ENCODE results near the gene PGLYRP3. TPM values are rescaled to one million over a fixed set of nuclear protein-coding genes. Genes with fewer than 3 reads are reported as not detected.

PGLYRP3 gene
- total RNA-seq, 1 experiment from 2014 or later = not detected

DNA sequence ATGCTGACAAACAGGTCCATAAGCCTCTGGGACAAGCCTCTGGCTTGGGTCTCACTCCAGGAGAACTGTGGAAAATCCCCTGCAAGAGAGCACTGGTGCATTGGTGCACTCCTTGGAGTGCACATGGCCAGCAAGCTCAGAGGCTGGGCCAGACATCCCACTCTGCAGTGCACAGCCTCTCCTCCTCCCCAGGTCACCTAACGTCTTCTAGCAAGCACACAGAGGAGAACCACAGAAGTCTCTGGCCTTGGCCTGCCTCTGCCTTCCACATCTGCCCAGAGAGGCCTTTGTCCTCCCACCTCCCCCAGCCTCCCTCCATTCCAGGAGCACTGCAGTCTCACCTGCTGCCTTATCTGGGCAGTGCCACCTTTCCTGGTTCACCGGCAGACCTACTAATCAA is 4.2 kb downstream of the PGLYRP3 start:
- Histone ChIP-seq H3K36me3 (ENCODE audit: low read depth, low read length) (no peaks in the 10 kb centered on the region), H3K9ac (ENCODE audit: low read length) (no peak overlapping the region), H3K4me3 (ENCODE audit: low read length) (no peak overlapping the region), H3K79me2 (ENCODE audit: low read length) (no peaks in the 10 kb centered on the region), H3F3A (ENCODE audit: low read length, unreplicated experiment) (no peaks in the 10 kb centered on the region), H3K27me3 (ENCODE audit: low read length) (peaks cover 77% of the 10 kb centered on the region), H3K4me2 (ENCODE audit: low read length) (no peak overlapping the region), H3K4me1 (ENCODE audit: insufficient read depth, low read length) (no peaks in the 10 kb centered on the region), H3K9me2 (replicated peaks; ENCODE audit: low read length) (no peaks in the 10 kb centered on the region), H3K27ac (ENCODE audit: low read length) (no peak overlapping the region), H4K20me1 (ENCODE audit: low read length) (no peaks in the 10 kb centered on the region), H2AFZ (ENCODE audit: low read length) (no peak overlapping the region), H3K9me3 (ENCODE audit: low read length) (no peaks in the 10 kb centered on the region)
- TF ChIP-seq EZH2 (IDR thresholded peaks at IDR 0.05; ENCODE audit: low read length, unreplicated experiment) (no peak), EZH2phosphoT487 (IDR thresholded peaks at IDR 0.05; ENCODE audit: borderline replicate concordance, low read length) (no peak)
- TF ChIP-seq, protein P1, sequence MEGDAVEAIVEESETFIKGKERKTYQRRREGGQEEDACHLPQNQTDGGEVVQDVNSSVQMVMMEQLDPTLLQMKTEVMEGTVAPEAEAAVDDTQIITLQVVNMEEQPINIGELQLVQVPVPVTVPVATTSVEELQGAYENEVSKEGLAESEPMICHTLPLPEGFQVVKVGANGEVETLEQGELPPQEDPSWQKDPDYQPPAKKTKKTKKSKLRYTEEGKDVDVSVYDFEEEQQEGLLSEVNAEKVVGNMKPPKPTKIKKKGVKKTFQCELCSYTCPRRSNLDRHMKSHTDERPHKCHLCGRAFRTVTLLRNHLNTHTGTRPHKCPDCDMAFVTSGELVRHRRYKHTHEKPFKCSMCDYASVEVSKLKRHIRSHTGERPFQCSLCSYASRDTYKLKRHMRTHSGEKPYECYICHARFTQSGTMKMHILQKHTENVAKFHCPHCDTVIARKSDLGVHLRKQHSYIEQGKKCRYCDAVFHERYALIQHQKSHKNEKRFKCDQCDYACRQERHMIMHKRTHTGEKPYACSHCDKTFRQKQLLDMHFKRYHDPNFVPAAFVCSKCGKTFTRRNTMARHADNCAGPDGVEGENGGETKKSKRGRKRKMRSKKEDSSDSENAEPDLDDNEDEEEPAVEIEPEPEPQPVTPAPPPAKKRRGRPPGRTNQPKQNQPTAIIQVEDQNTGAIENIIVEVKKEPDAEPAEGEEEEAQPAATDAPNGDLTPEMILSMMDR (conservative IDR thresholded peaks at IDR 0.05; ENCODE audit: low read depth, low read length) = no peak
- intact Hi-C loops (cut with micrococcal nuclease) = no loop called here
- ATAC-seq (no peak), DNase-seq (no peak)
- CTCF ChIA-PET = no interaction called here
- POLR2A ChIA-PET (ENCODE audit: unreplicated experiment) = no interaction called here
- BruUV-seq (replicated peaks) = no TSS peak

DNA sequence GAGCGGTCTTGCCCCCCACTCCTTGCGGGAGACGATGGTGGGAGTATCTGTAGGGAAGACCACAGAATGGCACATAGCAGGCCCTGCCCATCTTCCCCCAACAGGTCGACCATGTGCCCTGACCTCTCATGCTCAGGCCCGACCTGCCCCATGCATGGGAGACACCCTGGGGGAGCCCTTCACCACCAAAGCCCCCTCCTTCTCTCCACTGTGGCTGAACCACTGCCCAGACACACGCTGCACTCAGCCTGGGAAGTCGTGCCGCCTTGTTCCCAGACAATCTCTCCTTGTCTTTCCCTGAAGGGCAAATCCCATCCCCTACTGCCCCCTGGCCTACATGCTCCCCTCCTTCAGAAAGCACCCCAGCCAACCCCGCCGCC is 5.5 kb downstream of the PGLYRP3 start:
- CTCF ChIA-PET = no interaction called here
- intact Hi-C loops (cut with micrococcal nuclease) = no loop called here
- BruUV-seq (replicated peaks) = no TSS peak

DNA sequence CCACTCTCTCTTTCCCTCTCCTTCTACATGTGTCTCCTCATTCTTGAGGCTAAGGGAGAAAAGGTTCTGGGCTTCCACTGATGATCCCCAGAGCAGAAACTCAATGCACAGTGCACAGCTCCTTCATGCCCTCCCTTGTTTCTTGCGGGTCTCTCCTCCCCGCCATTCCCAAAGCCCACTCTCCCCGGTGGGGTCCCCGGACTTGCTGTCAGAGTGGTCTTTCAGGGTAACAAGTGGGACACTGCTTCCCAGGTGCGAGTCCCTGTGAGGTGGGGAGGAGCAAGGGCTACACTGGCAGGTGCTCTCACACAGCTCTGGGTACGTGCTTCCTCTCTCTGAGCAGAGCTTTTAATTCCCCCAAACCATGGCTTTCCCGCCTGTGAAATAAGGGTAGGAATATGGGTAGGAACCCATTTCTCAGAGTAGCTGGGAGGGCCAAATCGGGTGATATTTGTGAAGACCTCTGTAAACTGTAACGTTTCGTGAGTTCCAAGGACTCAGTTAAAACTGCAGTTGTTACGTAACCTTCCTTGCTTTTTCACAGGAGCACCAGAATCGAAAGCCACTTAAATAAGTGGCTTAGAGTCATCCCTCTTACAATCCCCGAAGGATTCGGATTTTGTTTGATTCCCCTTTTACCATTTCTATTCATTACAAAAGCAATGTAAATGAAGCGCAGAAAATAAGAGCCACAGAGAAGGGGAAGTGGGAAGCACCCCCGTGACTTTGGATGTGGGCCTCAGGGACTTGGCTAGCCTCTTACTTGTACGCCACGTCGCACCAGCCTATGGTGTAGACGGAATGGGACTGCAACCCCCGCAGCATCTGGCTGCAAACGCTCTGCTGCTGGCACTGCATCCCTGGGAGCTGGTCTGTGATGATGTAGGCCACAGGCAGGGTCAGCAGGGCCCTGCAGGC is 6.2 kb downstream of the PGLYRP3 start:
- ATAC-seq = no peak
- no peak for DNase-seq
- no peaks in the 10 kb centered on the region for H4K20me1 ChIP-seq (ENCODE audit: low read length)
- no peak overlapping the region for H3K4me3 ChIP-seq (ENCODE audit: low read length)
- H3K4me2 ChIP-seq (ENCODE audit: low read length) = no peak overlapping the region
- no peaks in the 10 kb centered on the region for H3K36me3 ChIP-seq (ENCODE audit: low read depth, low read length)
- ChIA-PET POLR2A (ENCODE audit: unreplicated experiment) (no interaction called here), CTCF (no interaction called here)
- H3K9ac ChIP-seq (ENCODE audit: low read length) = no peak overlapping the region
- H3K27me3 ChIP-seq (ENCODE audit: low read length) = peaks cover 94% of the 10 kb centered on the region
- no peaks in the 10 kb centered on the region for H3K9me2 ChIP-seq (replicated peaks; ENCODE audit: low read length)
- no peaks in the 10 kb centered on the region for H3F3A ChIP-seq (ENCODE audit: low read length, unreplicated experiment)
- TF ChIP-seq, protein P1 (conservative IDR thresholded peaks at IDR 0.05; ENCODE audit: low read depth, low read length) = no peak
- TF ChIP-seq EZH2 (IDR thresholded peaks at IDR 0.05; ENCODE audit: low read length, unreplicated experiment) (no peak), EZH2phosphoT487 (IDR thresholded peaks at IDR 0.05; ENCODE audit: borderline replicate concordance, low read length) (no peak)
- no peak overlapping the region for H2AFZ ChIP-seq (ENCODE audit: low read length)
- no peaks in the 10 kb centered on the region for H3K79me2 ChIP-seq (ENCODE audit: low read length)
- H3K27ac ChIP-seq (ENCODE audit: low read length) = no peak overlapping the region
- H3K4me1 ChIP-seq (ENCODE audit: insufficient read depth, low read length) = no peaks in the 10 kb centered on the region
- BruUV-seq (replicated peaks) = no TSS peak
- no peaks in the 10 kb centered on the region for H3K9me3 ChIP-seq (ENCODE audit: low read length)
- intact Hi-C loops (cut with micrococcal nuclease) = no loop called here

More for the DNA sequence above, 5.5 kb downstream of the PGLYRP3 start:
- ATAC-seq = no peak
- Histone ChIP-seq H2AFZ (ENCODE audit: low read length) (no peak overlapping the region), H3K9ac (ENCODE audit: low read length) (no peak overlapping the region), H3K4me3 (ENCODE audit: low read length) (no peak overlapping the region), H3K9me2 (replicated peaks; ENCODE audit: low read length) (no peaks in the 10 kb centered on the region), H3K27ac (ENCODE audit: low read length) (no peak overlapping the region), H4K20me1 (ENCODE audit: low read length) (no peaks in the 10 kb centered on the region), H3K79me2 (ENCODE audit: low read length) (no peaks in the 10 kb centered on the region), H3K27me3 (ENCODE audit: low read length) (peaks cover 88% of the 10 kb centered on the region), H3K4me2 (ENCODE audit: low read length) (no peak overlapping the region), H3K36me3 (ENCODE audit: low read depth, low read length) (no peaks in the 10 kb centered on the region), H3K9me3 (ENCODE audit: low read length) (no peaks in the 10 kb centered on the region), H3F3A (ENCODE audit: low read length, unreplicated experiment) (no peaks in the 10 kb centered on the region), H3K4me1 (ENCODE audit: insufficient read depth, low read length) (no peaks in the 10 kb centered on the region)
- TF ChIP-seq EZH2 (IDR thresholded peaks at IDR 0.05; ENCODE audit: low read length, unreplicated experiment) (no peak), EZH2phosphoT487 (IDR thresholded peaks at IDR 0.05; ENCODE audit: borderline replicate concordance, low read length) (no peak)
- POLR2A ChIA-PET (ENCODE audit: unreplicated experiment) = no interaction called here
- DNase-seq = no peak

All from PC-3 (cell line).